Keratinocyte (primary cell): ENCODE results near the gene SWI5. TPM values are rescaled to one million over a fixed set of nuclear protein-coding genes. Genes with fewer than 3 reads are reported as not detected.

Experiments
- DNase-seq: peaks from one replicate; pipeline ENCODE4 v3.0.0-alpha.2; 2011; ENCODE audit warnings: low read depth, missing footprints, low spot score
- FAIRE-seq: peaks from 2 replicates; lab custom pipeline; 2011; peaks lifted over from hg19 to GRCh38; lab: Jason Lieb, UNC
- H2AFZ ChIP-seq: 2 replicates; pipeline ENCODE4 v1.6.0; 2012; ENCODE audit warnings: low read length, control low read depth, inconsistent platforms; ENCODE audit not compliant: control insufficient read depth
- H3K27ac ChIP-seq: 2 replicates; pipeline ENCODE4 v1.5.1; 2011; ENCODE audit warnings: low read length; ENCODE audit not compliant: control insufficient read depth, insufficient read depth
- H3K27me3 ChIP-seq: 3 replicates; pipeline ENCODE4 v1.6.0; 2011; ENCODE audit warnings: low read length; ENCODE audit not compliant: control insufficient read depth, insufficient read depth; ENCODE audit errors: extremely low read depth
- H3K36me3 ChIP-seq, 2 experiments: 2 replicates in 1 of 2; 3 replicates in 1 of 2; pipeline ENCODE4 v1.5.1; 2011; ENCODE audit warnings: low read length in 2 of 2, mild to moderate bottlenecking in 1 of 2; ENCODE audit not compliant: control insufficient read depth in 2 of 2, insufficient read depth in 2 of 2; ENCODE audit errors: extremely low read depth in 1 of 2
- H3K4me1 ChIP-seq: 3 replicates; pipeline ENCODE4 v1.5.1; 2011; ENCODE audit warnings: low read length; ENCODE audit not compliant: control insufficient read depth, insufficient read depth; ENCODE audit errors: extremely low read depth
- H3K4me2 ChIP-seq: 3 replicates; pipeline ENCODE4 v1.6.0; 2011; ENCODE audit warnings: low read depth, low read length; ENCODE audit not compliant: control insufficient read depth, insufficient read depth; ENCODE audit errors: extremely low read depth
- H3K4me3 ChIP-seq, 3 experiments: fragments of 200-600 bp in 1 of 3; sonication (generic) in 1 of 3; 2 replicates in 2 of 3; 3 replicates in 1 of 3; pipeline ENCODE4 v1.5.1; 2011 to 2016; ENCODE audit warnings: low read length in 3 of 3, mild to moderate bottlenecking in 3 of 3, control low read depth in 2 of 3, inconsistent platforms in 1 of 3, low read depth in 1 of 3, mixed read lengths in 1 of 3, mixed run types in 1 of 3, moderate library complexity in 1 of 3; ENCODE audit not compliant: control insufficient read depth in 2 of 3, insufficient read depth in 2 of 3; ENCODE audit errors: extremely low read depth in 1 of 3
- H3K79me2 ChIP-seq: 2 replicates; pipeline ENCODE4 v1.6.0; 2012; ENCODE audit warnings: low read length; ENCODE audit not compliant: control insufficient read depth, insufficient read depth
- H3K9ac ChIP-seq: 3 replicates; pipeline ENCODE4 v1.6.0; 2011; ENCODE audit warnings: low read length; ENCODE audit not compliant: control insufficient read depth, insufficient read depth; ENCODE audit errors: extremely low read depth
- H3K9me1 ChIP-seq: 3 replicates; pipeline ENCODE4 v1.6.0; 2011; ENCODE audit warnings: low read length; ENCODE audit not compliant: control insufficient read depth, insufficient read depth; ENCODE audit errors: extremely low read depth
- H3K9me3 ChIP-seq: 2 replicates; pipeline ENCODE4 v1.5.1; 2012; ENCODE audit warnings: low read depth, low read length; ENCODE audit not compliant: control insufficient read depth
- H4K20me1 ChIP-seq: 3 replicates; pipeline ENCODE4 v1.6.0; 2011; ENCODE audit warnings: low read length; ENCODE audit not compliant: control insufficient read depth, insufficient read depth; ENCODE audit errors: extremely low read depth
- EZH2 ChIP-seq: IDR thresholded peaks from one replicate; pipeline ENCODE4 v1.6.1; 2012; ENCODE audit warnings: inconsistent platforms, mild to moderate bottlenecking, low read length, moderate library complexity
- dilution Hi-C: fragments of 300-500 bp; cut with MboI; formaldehyde crosslinking; loops from one replicate; pipeline ENCODE4 v1.7.0; 2020; ENCODE audit warnings: low sequenced_read_pairs; ENCODE audit not compliant: extremely low pct_ligation_motif_present
- polyA plus RNA-seq, 5 experiments: library from polyadenylated mRNA; depleted of rRNA in 3 of 5; stranded (reverse) in 3 of 5; stranded (forward) in 1 of 5; unstranded in 1 of 5; fragments of >200 nt; gene quantifications; 1 replicate in 1 of 5; 2 replicates in 3 of 5; 3 replicates in 1 of 5; pipeline versions ENCODE4 v1.2.1 to v1.2.3, GENCODE V29; 2011 to 2012; ENCODE audit warnings: missing spikeins in 2 of 5, low read depth in 1 of 5, low replicate concordance in 1 of 5
- TF ChIP-seq, protein P1 (sequence below), 3 experiments: IDR thresholded peaks in 1 of 3; conservative IDR thresholded peaks in 1 of 3; optimal IDR thresholded peaks in 1 of 3; 2 replicates in 2 of 3; 3 replicates in 1 of 3; pipeline versions ENCODE3 to v1.5.1; 2011; ENCODE audit warnings: low read length in 3 of 3, mild to moderate bottlenecking in 3 of 3, moderate library complexity in 2 of 3, control low read depth in 1 of 3, inconsistent platforms in 1 of 3; ENCODE audit not compliant: insufficient read depth in 2 of 3; ENCODE audit errors: extremely low read depth in 1 of 3

The SWI5 gene
- polyA plus RNA-seq, 1 donor (not counting 4 experiments of a cell fraction or from before 2014, with no cell fraction given) = 39.4 TPM

DNA sequence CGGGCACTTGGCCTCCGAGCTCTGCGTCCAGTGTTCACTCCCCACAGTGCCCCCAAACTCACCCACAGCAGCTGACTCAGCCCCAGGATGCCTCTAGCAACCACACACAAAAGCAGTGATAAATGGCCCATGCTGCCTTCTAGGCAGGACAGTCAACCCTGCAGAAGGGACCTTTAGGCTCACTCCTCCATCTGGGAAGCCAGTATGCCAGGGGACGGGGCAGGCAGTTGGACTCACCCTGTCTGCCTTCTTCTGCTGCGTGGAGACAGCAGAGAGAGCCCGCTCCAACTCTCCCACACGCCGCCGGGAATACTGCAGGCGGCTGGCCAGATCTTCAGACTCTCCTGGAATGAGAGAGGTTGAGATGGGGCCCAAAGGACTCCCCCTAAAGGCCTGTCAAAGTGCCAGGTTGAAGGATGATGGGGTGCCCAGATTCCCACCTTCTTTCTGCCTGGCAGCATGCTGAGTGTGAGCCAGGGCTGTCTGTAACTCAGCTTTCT lies 10.7 kb upstream of the SWI5 start:
- no peak for FAIRE-seq
- H3K79me2 ChIP-seq = no peaks in the 10 kb centered on the region
- H3K4me1 ChIP-seq = no peaks in the 10 kb centered on the region
- no peak overlapping the region for H3K4me2 ChIP-seq
- no peak overlapping the region for H3K27ac ChIP-seq
- no peak for DNase-seq
- peaks cover 31 to 42% of the 10 kb centered on the region in 2 experiments for H3K36me3 ChIP-seq
- TF ChIP-seq, protein P1, sequence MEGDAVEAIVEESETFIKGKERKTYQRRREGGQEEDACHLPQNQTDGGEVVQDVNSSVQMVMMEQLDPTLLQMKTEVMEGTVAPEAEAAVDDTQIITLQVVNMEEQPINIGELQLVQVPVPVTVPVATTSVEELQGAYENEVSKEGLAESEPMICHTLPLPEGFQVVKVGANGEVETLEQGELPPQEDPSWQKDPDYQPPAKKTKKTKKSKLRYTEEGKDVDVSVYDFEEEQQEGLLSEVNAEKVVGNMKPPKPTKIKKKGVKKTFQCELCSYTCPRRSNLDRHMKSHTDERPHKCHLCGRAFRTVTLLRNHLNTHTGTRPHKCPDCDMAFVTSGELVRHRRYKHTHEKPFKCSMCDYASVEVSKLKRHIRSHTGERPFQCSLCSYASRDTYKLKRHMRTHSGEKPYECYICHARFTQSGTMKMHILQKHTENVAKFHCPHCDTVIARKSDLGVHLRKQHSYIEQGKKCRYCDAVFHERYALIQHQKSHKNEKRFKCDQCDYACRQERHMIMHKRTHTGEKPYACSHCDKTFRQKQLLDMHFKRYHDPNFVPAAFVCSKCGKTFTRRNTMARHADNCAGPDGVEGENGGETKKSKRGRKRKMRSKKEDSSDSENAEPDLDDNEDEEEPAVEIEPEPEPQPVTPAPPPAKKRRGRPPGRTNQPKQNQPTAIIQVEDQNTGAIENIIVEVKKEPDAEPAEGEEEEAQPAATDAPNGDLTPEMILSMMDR (optimal IDR thresholded peaks at IDR 0.05 in 1 of 3, IDR thresholded peaks at IDR 0.05 in 1 of 3, conservative IDR thresholded peaks at IDR 0.05 in 1 of 3; ENCODE audit: extremely low read depth in 1 of 3, insufficient read depth in 2 of 3, low read length in 3 of 3) = no peak
- no peak for TF ChIP-seq EZH2
- H4K20me1 ChIP-seq = peaks cover 5% of the 10 kb centered on the region
- H3K9me3 ChIP-seq = no peaks in the 10 kb centered on the region
- H3K4me3 ChIP-seq = no peak overlapping the region
- peaks cover 2% of the 10 kb centered on the region for H3K9me1 ChIP-seq
- H2AFZ ChIP-seq = no peak overlapping the region
- H3K9ac ChIP-seq = no peak overlapping the region
- H3K27me3 ChIP-seq = no peaks in the 10 kb centered on the region
- dilution Hi-C loops = no loop called here

DNA sequence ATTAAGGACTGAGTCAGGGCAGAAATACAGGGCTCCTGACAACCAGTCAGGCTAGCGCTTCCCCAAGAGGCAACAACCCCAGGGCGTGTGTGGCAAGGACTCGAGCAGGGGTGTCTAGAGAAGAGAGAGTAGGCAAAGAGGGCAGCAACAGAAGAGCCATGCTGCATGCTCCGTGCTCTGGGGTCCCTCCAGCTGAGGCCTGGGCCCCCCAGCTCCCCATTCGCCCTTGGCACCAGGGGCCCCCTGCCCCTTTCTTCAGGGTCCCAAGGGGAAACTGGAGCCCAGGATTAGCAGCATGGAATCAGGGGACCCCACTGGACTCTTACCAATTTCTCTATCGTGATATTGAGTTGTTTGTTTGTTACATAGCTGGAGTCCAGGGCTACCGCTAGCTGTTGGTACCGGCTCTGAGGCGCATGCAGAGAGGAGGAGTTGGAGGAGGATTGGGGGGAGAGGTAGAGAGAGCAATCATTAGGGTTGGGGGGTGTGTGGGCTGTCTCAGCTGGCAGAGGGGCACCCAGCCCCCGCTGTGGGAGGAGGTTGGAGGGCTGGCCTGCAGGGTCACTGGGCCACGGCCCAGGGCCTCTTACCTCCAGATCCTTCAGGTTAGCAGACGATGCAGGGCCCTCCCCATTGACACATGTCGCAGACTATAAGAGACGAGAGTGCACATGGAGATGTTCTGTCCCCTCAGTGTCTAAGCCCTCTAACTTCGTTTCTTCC lies 9.0 kb upstream of the SWI5 start:
- Histone ChIP-seq H3K4me1 (peaks cover 15% of the 10 kb centered on the region), H3K4me2 (no peak overlapping the region), H3K79me2 (no peaks in the 10 kb centered on the region), H3K9me1 (peaks cover 2% of the 10 kb centered on the region), H3K27ac (no peak overlapping the region), H4K20me1 (peaks cover 2% of the 10 kb centered on the region), H3K9me3 (no peaks in the 10 kb centered on the region), H2AFZ (no peak overlapping the region), H3K27me3 (no peaks in the 10 kb centered on the region), H3K36me3 (peaks cover 32 to 38% of the 10 kb centered on the region in 2 experiments), H3K4me3 (no peak overlapping the region), H3K9ac (no peak overlapping the region)
- TF ChIP-seq, protein P1 (optimal IDR thresholded peaks at IDR 0.05 in 1 of 3, IDR thresholded peaks at IDR 0.05 in 1 of 3, conservative IDR thresholded peaks at IDR 0.05 in 1 of 3; ENCODE audit: extremely low read depth in 1 of 3, insufficient read depth in 2 of 3, low read length in 3 of 3) = no peak
- TF ChIP-seq EZH2 = no peak
- DNase-seq = no peak
- FAIRE-seq = no peak
- dilution Hi-C loops = no loop called here
